ENCODE results near the gene ZNF362. TPM values are rescaled to one million over a fixed set of nuclear protein-coding genes. Genes with fewer than 3 reads are reported as not detected.

ZNF362 gene
- total and polyA plus RNA-seq, 10 of the 15 experiments (the other 5 are each of a cell fraction or from before 2014, with no cell fraction given) = 0.74 to 22.8 (median 7.4) TPM

DNA sequence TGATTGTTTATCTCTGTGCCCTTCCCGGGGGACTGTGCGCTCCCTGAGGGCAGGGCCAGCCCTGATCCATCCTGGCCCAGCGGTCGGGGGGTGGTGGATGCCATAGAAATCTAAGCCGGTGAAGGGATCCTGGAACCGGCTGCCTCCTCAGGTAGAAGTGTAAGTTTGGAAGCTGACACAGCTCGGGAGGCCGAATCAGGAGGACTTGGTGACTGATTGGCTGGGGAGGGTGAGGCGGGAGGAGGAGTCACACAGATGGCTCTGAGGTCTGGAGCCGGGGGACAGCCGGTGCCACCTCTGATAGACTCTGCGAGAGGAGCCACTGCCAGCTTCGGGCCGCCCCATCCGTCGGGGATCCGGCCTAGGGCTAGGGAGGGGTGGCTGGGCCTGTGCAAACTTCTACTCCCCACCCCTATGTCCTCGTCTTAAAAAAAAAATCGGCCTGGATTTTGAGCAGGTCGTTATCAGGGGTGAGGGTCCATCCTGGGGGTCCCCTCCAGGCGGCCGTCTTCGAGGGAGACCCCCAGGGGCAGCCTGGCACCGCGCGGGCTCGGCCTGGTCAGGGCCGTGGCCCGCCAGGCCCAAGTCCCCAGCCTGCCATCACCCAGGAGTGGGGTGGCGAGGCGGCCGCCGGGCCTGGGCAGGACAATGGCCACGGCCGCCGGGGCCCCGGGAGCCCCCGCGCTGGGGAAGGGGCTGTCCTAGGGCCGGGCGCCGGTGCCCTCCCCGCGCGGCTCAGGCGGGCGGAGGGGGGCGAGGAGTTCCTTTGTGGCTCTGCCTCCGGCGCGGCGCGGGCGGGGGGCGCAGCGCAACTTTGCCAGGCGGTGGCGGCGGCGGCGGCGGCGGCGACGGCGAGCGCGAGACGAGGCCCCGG is 708 bp upstream of the ZNF362 start (continued):
- TF ChIP-seq, protein P1, sequence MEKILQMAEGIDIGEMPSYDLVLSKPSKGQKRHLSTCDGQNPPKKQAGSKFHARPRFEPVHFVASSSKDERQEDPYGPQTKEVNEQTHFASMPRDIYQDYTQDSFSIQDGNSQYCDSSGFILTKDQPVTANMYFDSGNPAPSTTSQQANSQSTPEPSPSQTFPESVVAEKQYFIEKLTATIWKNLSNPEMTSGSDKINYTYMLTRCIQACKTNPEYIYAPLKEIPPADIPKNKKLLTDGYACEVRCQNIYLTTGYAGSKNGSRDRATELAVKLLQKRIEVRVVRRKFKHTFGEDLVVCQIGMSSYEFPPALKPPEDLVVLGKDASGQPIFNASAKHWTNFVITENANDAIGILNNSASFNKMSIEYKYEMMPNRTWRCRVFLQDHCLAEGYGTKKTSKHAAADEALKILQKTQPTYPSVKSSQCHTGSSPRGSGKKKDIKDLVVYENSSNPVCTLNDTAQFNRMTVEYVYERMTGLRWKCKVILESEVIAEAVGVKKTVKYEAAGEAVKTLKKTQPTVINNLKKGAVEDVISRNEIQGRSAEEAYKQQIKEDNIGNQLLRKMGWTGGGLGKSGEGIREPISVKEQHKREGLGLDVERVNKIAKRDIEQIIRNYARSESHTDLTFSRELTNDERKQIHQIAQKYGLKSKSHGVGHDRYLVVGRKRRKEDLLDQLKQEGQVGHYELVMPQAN (conservative IDR thresholded peaks at IDR 0.05) = 0 out of 2 replicates have a peak, but pooled peaks have one; percentile 22
- TF ChIP-seq NFYB (IDR thresholded peaks at IDR 0.05; ENCODE audit: insufficient read depth, low read depth, low read length) (0 out of 2 replicates have a peak, but pooled peaks have one; percentile 35), IKZF1 (conservative IDR thresholded peaks at IDR 0.05) (peak; percentile 45; the same call in 1 of the 2 replicates), EED (IDR thresholded peaks at IDR 0.05; ENCODE audit: low read depth) (peak; percentile 30; the same call in 1 of the 2 replicates), GATAD2B (conservative IDR thresholded peaks at IDR 0.05; ENCODE audit: low read depth) (peak; percentile 80), LARP7 (IDR thresholded peaks at IDR 0.05) (peak; percentile 59; the same call in 1 of the 2 replicates), MTA2 (IDR thresholded peaks at IDR 0.05; ENCODE audit: low read depth) (no peak)
- TF ChIP-seq, protein P2, sequence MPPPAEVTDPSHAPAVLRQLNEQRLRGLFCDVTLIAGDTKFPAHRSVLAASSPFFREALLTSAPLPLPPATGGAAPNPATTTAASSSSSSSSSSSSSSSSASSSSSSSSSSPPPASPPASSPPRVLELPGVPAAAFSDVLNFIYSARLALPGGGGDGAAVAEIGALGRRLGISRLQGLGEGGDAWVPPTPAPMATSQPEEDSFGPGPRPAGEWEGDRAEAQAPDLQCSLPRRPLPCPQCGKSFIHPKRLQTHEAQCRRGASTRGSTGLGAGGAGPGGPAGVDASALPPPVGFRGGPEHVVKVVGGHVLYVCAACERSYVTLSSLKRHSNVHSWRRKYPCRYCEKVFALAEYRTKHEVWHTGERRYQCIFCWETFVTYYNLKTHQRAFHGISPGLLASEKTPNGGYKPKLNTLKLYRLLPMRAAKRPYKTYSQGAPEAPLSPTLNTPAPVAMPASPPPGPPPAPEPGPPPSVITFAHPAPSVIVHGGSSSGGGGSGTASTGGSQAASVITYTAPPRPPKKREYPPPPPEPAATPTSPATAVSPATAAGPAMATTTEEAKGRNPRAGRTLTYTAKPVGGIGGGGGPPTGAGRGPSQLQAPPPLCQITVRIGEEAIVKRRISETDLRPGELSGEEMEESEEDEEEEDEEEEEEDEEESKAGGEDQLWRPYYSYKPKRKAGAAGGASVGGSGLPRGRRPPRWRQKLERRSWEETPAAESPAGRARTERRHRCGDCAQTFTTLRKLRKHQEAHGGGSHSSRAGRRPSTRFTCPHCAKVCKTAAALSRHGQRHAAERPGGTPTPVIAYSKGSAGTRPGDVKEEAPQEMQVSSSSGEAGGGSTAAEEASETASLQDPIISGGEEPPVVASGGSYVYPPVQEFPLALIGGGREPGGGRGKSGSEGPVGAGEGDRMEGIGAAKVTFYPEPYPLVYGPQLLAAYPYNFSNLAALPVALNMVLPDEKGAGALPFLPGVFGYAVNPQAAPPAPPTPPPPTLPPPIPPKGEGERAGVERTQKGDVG (CRISPR knock-in tag; IDR thresholded peaks at IDR 0.05) = no peak

Measured in GM12878 (cell line).